GM19397 (cell line): ENCODE data around the gene CFAP251.
"Not testable (repeated sequence)": the region's sequence is repeated elsewhere in the genome, so short reads cannot be mapped to it uniquely, and the experiment has no call there.

ENCODE experiments used
- ATAC-seq: cut with Tn5 transposase; IDR thresholded peaks from one replicate; pipeline ENCODE4 v1.9.1; 2021; ENCODE audit warnings: mild to moderate bottlenecking, moderate library complexity; ENCODE audit not compliant: unreplicated experiment

CFAP251 gene

GRCh38 chr12:121917950-121918678 is at the start of gene CFAP251:
Gene CFAP251, plus strand, starts transcription at chr12:121918592. Its CDS starts 2,714 bp downstream, at chr12:121921306.
- ATAC-seq, result peak; percentile 93

- ATAC-seq, result not testable (repeated sequence)
These were observed 49.2 kb upstream of the CFAP251 start for GRCh38 chr12:121869229-121869628.

- ATAC-seq, result no peak
These were observed 46.9 kb upstream of the CFAP251 start for GRCh38 chr12:121871467-121871866.

GRCh38 chr12:121872546-121873215 is 45.7 kb upstream of the CFAP251 start:
- ATAC-seq, result no peak

GRCh38 chr12:121873216-121873569 is 45.2 kb upstream of the CFAP251 start:
- ATAC-seq, result no peak

GRCh38 chr12:121874071-121874470 is 44.3 kb upstream of the CFAP251 start:
- ATAC-seq, result no peak

- no peak for ATAC-seq
These were observed 42.8 kb upstream of the CFAP251 start for GRCh38 chr12:121875582-121875981.

GRCh38 chr12:121876080-121876447 is 42.3 kb upstream of the CFAP251 start:
- not testable (repeated sequence) for ATAC-seq

GRCh38 chr12:121883315-121883660 is 35.1 kb upstream of the CFAP251 start:
- no peak for ATAC-seq

GRCh38 chr12:121885129-121885528 is 33.3 kb upstream of the CFAP251 start:
- not testable (repeated sequence) for ATAC-seq

- ATAC-seq, result no peak
These were observed 30.3 kb upstream of the CFAP251 start for GRCh38 chr12:121888083-121888477.

GRCh38 chr12:121888478-121889273 is 29.7 kb upstream of the CFAP251 start, which contains the start of gene PSMD9:
Gene PSMD9, plus strand, starts transcription at chr12:121888790. Its CDS starts 67 bp downstream, at chr12:121888857.
- ATAC-seq, result peak; percentile 95

- no peak for ATAC-seq
These were observed 29.1 kb upstream of the CFAP251 start for GRCh38 chr12:121889274-121889624.

- not testable (repeated sequence) for ATAC-seq
These were observed 28.7 kb upstream of the CFAP251 start for GRCh38 chr12:121889661-121890060.

GRCh38 chr12:121892673-121893561 is 25.5 kb upstream of the CFAP251 start:
- ATAC-seq, result no peak

GRCh38 chr12:121893961-121894460 is 24.4 kb upstream of the CFAP251 start:
- no peak for ATAC-seq

- ATAC-seq, result no peak
These were observed 23.8 kb upstream of the CFAP251 start for GRCh38 chr12:121894633-121895032.

GRCh38 chr12:121898287-121898686 is 20.1 kb upstream of the CFAP251 start:
- no peak for ATAC-seq

- ATAC-seq, result no peak
These were observed 18.8 kb upstream of the CFAP251 start for GRCh38 chr12:121899590-121899989.

GRCh38 chr12:121903202-121903601 is 15.2 kb upstream of the CFAP251 start:
- ATAC-seq, result no peak

- no peak for ATAC-seq
These were observed 12.6 kb upstream of the CFAP251 start for GRCh38 chr12:121905746-121906145.
